IMR-90 (cell line): ENCODE measurements around the gene PGBD5. TPM values are rescaled to one million over a fixed set of nuclear protein-coding genes. Genes with fewer than 3 reads are reported as not detected.

Source experiments
- ATAC-seq: fragments of 200-7000 bp; cut with Tn5 transposase; 2 replicates; pipeline ENCODE4 v1.9.1; 2020; ENCODE audit warnings: low read depth, mild to moderate bottlenecking, moderate library complexity
- BruUV-seq: library from RNA; stranded (reverse); fragments of 400-500 nt; replicated peaks from 2 replicates; lab custom pipeline; 2021; lab: Mats Ljungman, UMichigan
- CTCF ChIA-PET: fragments of 300-600 bp; formaldehyde crosslinking; extraction: SDS; loops from one replicate; lab custom pipeline; 2021; ENCODE audit warnings: antibody characterized with exemption; lab: Yijun Ruan, JAX
- POLR2A ChIA-PET: fragments of 300-600 bp; sonication (Branson Sonifier 250); formaldehyde crosslinking; loops from one replicate; lab custom pipeline; 2022; ENCODE audit warnings: antibody characterized with exemption; ENCODE audit not compliant: unreplicated experiment; lab: Charles Lee
- DNase-seq: peaks from one replicate; pipeline ENCODE4 v3.0.0; 2013
- H2AFZ ChIP-seq: replicated peaks from 2 replicates; pipeline ENCODE3; 2013; ENCODE audit warnings: low read length, mild to moderate bottlenecking; ENCODE audit not compliant: poor library complexity
- H2AK5ac ChIP-seq: 2 replicates; pipeline ENCODE4 v1.6.1; 2013; ENCODE audit warnings: low read depth, low read length, inconsistent platforms
- H2AK9ac ChIP-seq: replicated peaks from 2 replicates; pipeline ENCODE3; 2013; ENCODE audit warnings: mild to moderate bottlenecking, low read depth, low read length, moderate library complexity; ENCODE audit not compliant: poor library complexity
- H2BK120ac ChIP-seq: 2 replicates; pipeline ENCODE4 v1.6.1; 2013; ENCODE audit warnings: low read depth, low read length, inconsistent platforms
- H2BK15ac ChIP-seq: 3 replicates; pipeline ENCODE4 v1.6.1; 2013; ENCODE audit warnings: low read depth, low read length, inconsistent platforms
- H2BK20ac ChIP-seq: 2 replicates; pipeline ENCODE4 v1.6.1; 2013; ENCODE audit warnings: low read depth, mild to moderate bottlenecking, inconsistent platforms, low read length, moderate library complexity
- H2BK5ac ChIP-seq: 2 replicates; pipeline ENCODE4 v1.6.1; 2013; ENCODE audit warnings: mild to moderate bottlenecking, low read depth, low read length, inconsistent platforms; ENCODE audit not compliant: poor library complexity, severe bottlenecking
- H3K14ac ChIP-seq: replicated peaks from 2 replicates; pipeline ENCODE4 v1.6.1; 2013; ENCODE audit warnings: low read depth, low read length, inconsistent platforms
- H3K18ac ChIP-seq: 2 replicates; pipeline ENCODE4 v1.6.1; 2013; ENCODE audit warnings: low read depth, low read length, control low read depth
- H3K23ac ChIP-seq: 2 replicates; pipeline ENCODE4 v1.6.1; 2013; ENCODE audit warnings: low read depth, low read length, inconsistent platforms
- H3K27ac ChIP-seq: 2 replicates; pipeline ENCODE4 v1.5.1; 2013; ENCODE audit warnings: mild to moderate bottlenecking, control low read depth, low read length; ENCODE audit not compliant: insufficient read depth
- H3K27me3 ChIP-seq: 2 replicates; pipeline ENCODE4 v1.6.1; 2013; ENCODE audit warnings: low read length; ENCODE audit not compliant: control insufficient read depth, insufficient read depth
- H3K36me3 ChIP-seq: 2 replicates; pipeline ENCODE4 v1.6.1; 2013; ENCODE audit warnings: low read length, mixed read lengths; ENCODE audit not compliant: control insufficient read depth, insufficient read depth
- H3K4ac ChIP-seq: 2 replicates; pipeline ENCODE4 v1.6.1; 2013; ENCODE audit warnings: low read depth, low read length, inconsistent platforms
- H3K4me1 ChIP-seq: 2 replicates; pipeline ENCODE4 v1.6.1; 2013; ENCODE audit warnings: low read length, mixed read lengths; ENCODE audit not compliant: control insufficient read depth, insufficient read depth
- H3K4me2 ChIP-seq: 2 replicates; pipeline ENCODE4 v1.6.1; 2013; ENCODE audit warnings: low read depth, mild to moderate bottlenecking, control low read depth, low read length, moderate library complexity
- H3K4me3 ChIP-seq: 2 replicates; pipeline ENCODE4 v1.5.1; 2013; ENCODE audit warnings: low read depth, mild to moderate bottlenecking, control low read depth, low read length, moderate library complexity; ENCODE audit not compliant: insufficient read depth
- H3K56ac ChIP-seq: 2 replicates; pipeline ENCODE4 v1.6.1; 2013; ENCODE audit warnings: low read length, inconsistent platforms; ENCODE audit not compliant: insufficient read depth; ENCODE audit errors: extremely low read depth
- H3K79me1 ChIP-seq, 2 experiments: 2 replicates each; pipeline ENCODE4 v1.6.1; 2013; ENCODE audit warnings: low read length in 2 of 2, inconsistent platforms in 1 of 2, low read depth in 1 of 2
- H3K9ac ChIP-seq: 2 replicates; pipeline ENCODE4 v1.6.1; 2013; ENCODE audit warnings: low read depth, low read length, control low read depth
- H3K9me1 ChIP-seq: 2 replicates; pipeline ENCODE4 v1.6.1; 2013; ENCODE audit warnings: low read length, inconsistent platforms; ENCODE audit not compliant: insufficient read depth
- H3K9me3 ChIP-seq: 2 replicates; pipeline ENCODE4 v1.6.1; 2013; ENCODE audit warnings: low read length; ENCODE audit not compliant: control insufficient read depth, insufficient read depth
- H4K20me1 ChIP-seq: 2 replicates; pipeline ENCODE4 v1.6.1; 2013; ENCODE audit warnings: low read length, inconsistent platforms; ENCODE audit not compliant: insufficient read depth
- H4K5ac ChIP-seq: 2 replicates; pipeline ENCODE4 v1.6.1; 2013; ENCODE audit warnings: mild to moderate bottlenecking, low read depth, low read length, control low read depth
- H4K8ac ChIP-seq, 2 experiments: 2 replicates each; pipeline ENCODE4 v1.6.1; 2013; ENCODE audit warnings: low read depth in 2 of 2, low read length in 2 of 2, control low read depth in 1 of 2, inconsistent platforms in 1 of 2
- H4K91ac ChIP-seq: 2 replicates; pipeline ENCODE4 v1.6.1; 2013; ENCODE audit warnings: low read depth, low read length, inconsistent platforms; ENCODE audit not compliant: insufficient read depth
- BHLHE40 ChIP-seq: fragments of 150-350 bp; IDR thresholded peaks from 2 replicates; pipeline ENCODE4 v1.6.1; 2016; ENCODE audit warnings: mild to moderate bottlenecking, low read depth, low read length
- CEBPB ChIP-seq: IDR thresholded peaks from 2 replicates; pipeline ENCODE4 v1.6.1; 2012; ENCODE audit warnings: low read depth, low read length, improper control_type of control experiment
- CHD1 ChIP-seq: IDR thresholded peaks from 2 replicates; pipeline ENCODE4 v1.6.1; 2012; ENCODE audit warnings: low read depth, low read length, improper control_type of control experiment
- FOS ChIP-seq: fragments of 150-350 bp; IDR thresholded peaks from 2 replicates; pipeline ENCODE4 v1.6.1; 2016; ENCODE audit warnings: low read depth, low read length
- MAFK ChIP-seq: IDR thresholded peaks from 2 replicates; pipeline ENCODE4 v1.6.1; 2012; ENCODE audit warnings: low read depth, low read length, improper control_type of control experiment
- MAZ ChIP-seq: IDR thresholded peaks from 2 replicates; pipeline ENCODE4 v1.6.1; 2012; ENCODE audit warnings: low read depth, mild to moderate bottlenecking, low read length, improper control_type of control experiment, moderate library complexity, borderline replicate concordance
- MXI1 ChIP-seq: IDR thresholded peaks from 2 replicates; pipeline ENCODE4 v1.6.1; 2012; ENCODE audit warnings: low read depth, mild to moderate bottlenecking, low read length, moderate library complexity, borderline replicate concordance
- NFE2L2 ChIP-seq: fragments of 150-350 bp; IDR thresholded peaks from 2 replicates; pipeline ENCODE4 v1.6.1; 2016; ENCODE audit warnings: low read depth, mild to moderate bottlenecking, low read length
- POLR2A ChIP-seq: IDR thresholded peaks from 2 replicates; pipeline ENCODE4 v1.6.1; 2012; ENCODE audit warnings: mild to moderate bottlenecking, low read depth, low read length
- RAD21 ChIP-seq: IDR thresholded peaks from 2 replicates; pipeline ENCODE4 v1.6.1; 2012; ENCODE audit warnings: low read length, improper control_type of control experiment
- RCOR1 ChIP-seq: IDR thresholded peaks from 2 replicates; pipeline ENCODE4 v1.6.1; 2012; ENCODE audit warnings: mild to moderate bottlenecking, low read length, improper control_type of control experiment; ENCODE audit not compliant: insufficient replicate concordance
- RFX5 ChIP-seq: IDR thresholded peaks from 2 replicates; pipeline ENCODE4 v1.8.0; 2012; ENCODE audit warnings: low read depth, mild to moderate bottlenecking, low read length, moderate library complexity
- SMC3 ChIP-seq: fragments of 150-350 bp; IDR thresholded peaks from 2 replicates; pipeline ENCODE4 v1.6.1; 2016; ENCODE audit warnings: low read depth, mild to moderate bottlenecking, antibody characterized with exemption, low read length, moderate library complexity
- WGBS, 2 experiments: methylation state at CpG; one replicate each; pipeline versions ENCODE4 v1.1.5 to v1.1.7; 2013; ENCODE audit warnings: missing lambda C conversion rate in 2 of 2; ENCODE audit not compliant: insufficient read length in 1 of 2; ENCODE audit errors: extremely low coverage in 2 of 2; 5-methylcytosine and 5-hydroxymethylcytosine counted together
- dilution Hi-C: fragments of 300-500 bp; cut with HindIII; formaldehyde crosslinking; loops from one replicate; pipeline ENCODE4 v1.14.3; 2018; ENCODE audit warnings: low sequenced_read_pairs; ENCODE audit not compliant: unreplicated experiment
- in situ Hi-C: fragments of 300-500 bp; cut with MboI; formaldehyde crosslinking; loops from 3 replicates; pipeline ENCODE4 v1.14.3; 2019; ENCODE audit warnings: low sequenced_read_pairs, inconsistent platforms, mixed read lengths
- intact Hi-C: fragments of 100-400 bp; cut with micrococcal nuclease; formaldehyde crosslinking; loops from 2 replicates; pipeline ENCODE4 v1.10.0; 2022
- polyA plus RNA-seq, 3 experiments: library from polyadenylated mRNA; depleted of rRNA; stranded (reverse); fragments of >200 nt; gene quantifications; 2 replicates each; pipeline ENCODE4 v1.2.3, GENCODE V29; 2012; ENCODE audit warnings: low replicate concordance in 1 of 3
- total RNA-seq: library from RNA; depleted of rRNA; stranded (reverse); fragments of >200 nt; gene quantifications from 2 replicates; pipeline ENCODE4 v1.2.3, GENCODE V29; 2012
- TF ChIP-seq, protein P1 (sequence below): conservative IDR thresholded peaks from 2 replicates; pipeline ENCODE4 v1.5.1; 2012; ENCODE audit warnings: mild to moderate bottlenecking, low read depth, low read length, improper control_type of control experiment
- TF ChIP-seq, protein P2 (sequence below): fragments of 150-350 bp; IDR thresholded peaks from 2 replicates; pipeline ENCODE4 v1.6.1; 2017; ENCODE audit warnings: mild to moderate bottlenecking, antibody characterized with exemption, low read length, low read depth

PGBD5 gene
- total and polyA plus RNA-seq, 2 of the 4 experiments (the other 2 are of a cell fraction): 0.18 to 0.36 TPM

DNA sequence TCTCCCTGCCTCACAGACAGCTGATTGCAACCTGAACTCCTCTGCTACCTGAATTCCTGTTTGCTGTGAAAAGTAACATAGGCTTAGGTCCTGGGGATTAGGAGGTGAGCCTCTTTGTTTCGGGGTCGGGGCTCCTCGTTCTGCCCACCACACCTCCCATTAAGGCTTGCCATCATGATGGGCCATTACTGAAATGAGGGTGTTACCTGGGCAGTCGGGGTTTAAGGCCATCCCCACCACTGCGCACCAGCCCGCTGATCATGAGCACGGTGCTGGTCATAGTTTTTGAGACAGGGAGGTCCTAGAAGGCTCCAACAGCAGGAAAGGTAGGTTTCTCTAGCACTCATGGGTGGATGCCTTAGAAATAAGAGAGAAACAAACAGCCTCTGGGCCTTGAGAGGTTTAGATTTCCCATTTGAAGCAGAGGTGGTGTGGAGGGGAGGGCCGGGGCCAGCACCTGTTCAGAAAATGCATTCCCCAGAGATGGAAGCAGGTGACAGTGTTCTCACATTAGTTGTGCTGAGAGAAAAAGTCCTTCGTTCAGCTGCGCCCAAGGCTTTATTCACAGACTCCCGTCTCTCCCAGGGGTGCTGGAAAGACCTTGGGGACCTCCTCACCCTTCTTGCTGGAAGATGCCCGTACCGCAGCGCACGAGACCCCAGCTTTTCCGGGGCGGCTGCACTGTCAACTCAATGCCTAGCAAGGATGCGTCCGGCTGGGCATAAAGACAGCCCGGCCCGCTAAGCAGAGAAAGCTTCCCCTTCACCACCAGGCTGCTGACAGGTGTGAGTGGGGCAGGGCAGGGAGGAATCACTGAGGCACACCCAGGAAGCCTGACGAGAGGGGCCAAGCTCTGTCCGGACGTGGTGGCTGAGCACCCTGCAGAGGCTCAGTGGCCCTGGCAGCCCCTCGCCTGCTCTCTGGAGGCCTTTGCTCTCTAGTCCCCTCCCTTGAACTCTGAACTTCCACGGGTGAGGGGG, 125.5 kb downstream of the PGBD5 start:
- intact Hi-C loops (no loop called here), dilution Hi-C loops (no loop called here), in situ Hi-C loops (loop anchor here (25.0 kb wide), 1 partner anchor 1038 kb away; the partner anchor contains the start of gene RAB4A)
- no peak overlapping the region for H3K18ac ChIP-seq
- CTCF ChIA-PET: interaction anchor here (1.1 kb wide), 1 partner anchor 13 kb away, joined by 4 read pairs; no protein-coding TSS in a partner anchor
- POLR2A ChIA-PET: no interaction called here
- H3K4ac ChIP-seq: no peak overlapping the region
- H4K5ac ChIP-seq: no peak overlapping the region
- no peak overlapping the region for H2BK20ac ChIP-seq
- H2BK120ac ChIP-seq: no peak overlapping the region
- H3K27me3 ChIP-seq: peaks cover 2% of the 10 kb centered on the region; the same call in 1 of the 2 replicates
- no peaks in the 10 kb centered on the region for H3K4me1 ChIP-seq
- DNase-seq (no peak), ATAC-seq (no peak)
- no peak overlapping the region for H3K14ac ChIP-seq
- no peak overlapping the region for H3K23ac ChIP-seq
- H3K4me2 ChIP-seq: no peak overlapping the region
- no peak overlapping the region for H2AK5ac ChIP-seq
- no peaks in the 10 kb centered on the region for H4K20me1 ChIP-seq
- no peak overlapping the region for H3K56ac ChIP-seq
- H3K36me3 ChIP-seq: no peaks in the 10 kb centered on the region
- H3K4me3 ChIP-seq: no peak overlapping the region
- no peaks in the 10 kb centered on the region for H3K9me1 ChIP-seq
- no peak overlapping the region for H4K8ac ChIP-seq
- BruUV-seq: no TSS peak
- H2AK9ac ChIP-seq: no peak overlapping the region
- no peak overlapping the region for H2BK5ac ChIP-seq
- H2AFZ ChIP-seq: no peak overlapping the region
- no peak overlapping the region for H3K9ac ChIP-seq
- no peak overlapping the region for H2BK15ac ChIP-seq
- no peaks in the 10 kb centered on the region for H3K79me1 ChIP-seq
- no peak overlapping the region for H3K27ac ChIP-seq
- no peak overlapping the region for H4K91ac ChIP-seq
- H3K9me3 ChIP-seq: no peaks in the 10 kb centered on the region
- WGBS, 2 experiments: no CpG with 5 or more reads among the region's 26 CpGs
- TF ChIP-seq, protein P1, sequence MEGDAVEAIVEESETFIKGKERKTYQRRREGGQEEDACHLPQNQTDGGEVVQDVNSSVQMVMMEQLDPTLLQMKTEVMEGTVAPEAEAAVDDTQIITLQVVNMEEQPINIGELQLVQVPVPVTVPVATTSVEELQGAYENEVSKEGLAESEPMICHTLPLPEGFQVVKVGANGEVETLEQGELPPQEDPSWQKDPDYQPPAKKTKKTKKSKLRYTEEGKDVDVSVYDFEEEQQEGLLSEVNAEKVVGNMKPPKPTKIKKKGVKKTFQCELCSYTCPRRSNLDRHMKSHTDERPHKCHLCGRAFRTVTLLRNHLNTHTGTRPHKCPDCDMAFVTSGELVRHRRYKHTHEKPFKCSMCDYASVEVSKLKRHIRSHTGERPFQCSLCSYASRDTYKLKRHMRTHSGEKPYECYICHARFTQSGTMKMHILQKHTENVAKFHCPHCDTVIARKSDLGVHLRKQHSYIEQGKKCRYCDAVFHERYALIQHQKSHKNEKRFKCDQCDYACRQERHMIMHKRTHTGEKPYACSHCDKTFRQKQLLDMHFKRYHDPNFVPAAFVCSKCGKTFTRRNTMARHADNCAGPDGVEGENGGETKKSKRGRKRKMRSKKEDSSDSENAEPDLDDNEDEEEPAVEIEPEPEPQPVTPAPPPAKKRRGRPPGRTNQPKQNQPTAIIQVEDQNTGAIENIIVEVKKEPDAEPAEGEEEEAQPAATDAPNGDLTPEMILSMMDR: no peak
- TF ChIP-seq RCOR1: no peak
- no peak for TF ChIP-seq NFE2L2
- no peak for TF ChIP-seq SMC3
- no peak for TF ChIP-seq RAD21
- no peak for TF ChIP-seq RFX5
- TF ChIP-seq FOS: no peak
- TF ChIP-seq MAFK: no peak
- TF ChIP-seq POLR2A: no peak
- TF ChIP-seq, protein P2, sequence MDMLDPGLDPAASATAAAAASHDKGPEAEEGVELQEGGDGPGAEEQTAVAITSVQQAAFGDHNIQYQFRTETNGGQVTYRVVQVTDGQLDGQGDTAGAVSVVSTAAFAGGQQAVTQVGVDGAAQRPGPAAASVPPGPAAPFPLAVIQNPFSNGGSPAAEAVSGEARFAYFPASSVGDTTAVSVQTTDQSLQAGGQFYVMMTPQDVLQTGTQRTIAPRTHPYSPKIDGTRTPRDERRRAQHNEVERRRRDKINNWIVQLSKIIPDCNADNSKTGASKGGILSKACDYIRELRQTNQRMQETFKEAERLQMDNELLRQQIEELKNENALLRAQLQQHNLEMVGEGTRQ: no peak
- TF ChIP-seq MXI1: no peak
- no peak for TF ChIP-seq CEBPB
- TF ChIP-seq MAZ: no peak
- no peak for TF ChIP-seq BHLHE40
- TF ChIP-seq CHD1: no peak
